Measurements from ENCODE around the gene AMFR.

Gene AMFR

DNA sequence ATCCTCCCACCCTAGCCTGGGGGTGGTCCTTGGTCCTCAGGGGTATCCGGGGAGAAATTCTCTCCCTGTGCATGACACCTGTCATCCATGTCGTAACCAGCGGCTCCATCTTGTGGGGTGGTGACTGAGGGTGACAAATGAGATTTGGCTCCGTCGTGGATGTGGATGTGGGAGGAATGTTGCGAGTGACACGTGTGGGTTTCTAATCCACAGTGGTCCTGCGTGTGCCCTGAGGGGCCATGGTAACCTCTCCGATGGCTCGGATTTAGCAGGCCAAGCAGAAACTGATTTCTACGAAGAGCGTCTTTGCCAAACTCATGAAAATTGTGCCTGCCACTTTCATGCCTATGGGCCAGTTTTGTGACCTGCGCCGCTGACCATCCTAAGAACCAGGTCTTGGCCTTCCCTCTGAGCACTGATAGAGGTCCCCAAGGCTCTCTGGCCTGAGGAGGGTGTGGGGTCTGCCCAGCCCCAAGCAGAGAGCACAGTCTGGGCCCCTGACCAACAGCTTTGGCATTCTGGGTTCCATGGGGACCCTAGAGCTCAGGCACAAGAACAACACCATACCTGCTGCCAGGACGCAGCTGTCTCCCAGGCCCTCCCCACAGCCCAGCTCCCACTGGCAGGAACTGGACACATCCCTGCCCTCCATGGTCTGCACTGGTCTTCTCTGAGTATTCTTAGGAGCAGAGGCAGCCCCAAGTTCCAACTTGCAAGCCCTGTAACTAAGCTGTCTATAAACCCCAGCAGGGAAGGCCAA is 79.0 kb downstream of the AMFR start:
- no peaks in the 10 kb centered on the region for H3K9me3 ChIP-seq (ENCODE audit: control insufficient read depth, low read length)
- H3K27ac ChIP-seq = no peak overlapping the region
- no peak overlapping the region for H3K4me2 ChIP-seq (ENCODE audit: low read length)
- H3K4me1 ChIP-seq = no peaks in the 10 kb centered on the region
- no peak overlapping the region for H3K4me3 ChIP-seq (ENCODE audit: low read depth, low read length)
- no peaks in the 10 kb centered on the region for H3K27me3 ChIP-seq (ENCODE audit: control insufficient read depth, insufficient read depth, low read length)
- H3K79me2 ChIP-seq = no peaks in the 10 kb centered on the region
- no peak for TF ChIP-seq CTCF (IDR thresholded peaks at IDR 0.05)
- H3K9ac ChIP-seq = no peak overlapping the region
- H3K36me3 ChIP-seq (ENCODE audit: control insufficient read depth, insufficient read depth, low read length) = no peaks in the 10 kb centered on the region
- no peak overlapping the region for H2AFZ ChIP-seq

DNA sequence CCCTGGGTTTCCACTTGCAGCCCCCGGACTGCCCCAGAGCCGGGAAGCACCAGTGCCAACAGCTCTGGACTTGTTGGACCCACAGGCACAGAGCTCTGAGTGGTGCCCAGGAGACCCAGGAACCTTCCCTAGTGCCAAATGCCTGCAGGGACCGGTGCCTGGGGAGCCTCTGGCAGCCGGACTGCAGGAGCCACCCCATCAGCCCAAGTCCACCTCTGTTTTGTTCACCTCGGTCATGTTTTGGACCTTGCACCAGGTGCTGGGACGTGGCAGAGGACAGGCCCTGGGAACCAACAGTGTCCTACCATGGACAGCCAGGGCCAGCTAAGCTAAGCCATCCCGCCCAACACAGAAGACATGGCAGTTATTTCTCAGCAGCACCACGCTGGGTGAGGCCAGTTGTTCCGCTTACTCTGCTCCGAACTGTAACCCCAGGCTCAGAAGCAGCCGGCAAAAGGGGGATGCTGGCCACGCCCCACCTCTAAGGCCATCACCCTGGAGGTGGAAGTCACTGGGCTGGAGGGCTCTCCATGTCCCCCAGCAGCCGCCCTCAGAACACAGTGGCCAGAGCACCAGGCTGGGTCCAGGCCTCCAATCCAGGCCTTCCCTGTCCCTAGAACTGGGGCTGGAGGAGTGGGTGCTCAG is 79.8 kb downstream of the AMFR start:
- H3K4me3 ChIP-seq (ENCODE audit: low read depth, low read length) = no peak overlapping the region
- no peak overlapping the region for H3K9ac ChIP-seq
- H3K9me3 ChIP-seq (ENCODE audit: control insufficient read depth, low read length) = no peaks in the 10 kb centered on the region
- no peak overlapping the region for H3K4me2 ChIP-seq (ENCODE audit: low read length)
- H3K36me3 ChIP-seq (ENCODE audit: control insufficient read depth, insufficient read depth, low read length) = no peaks in the 10 kb centered on the region
- no peaks in the 10 kb centered on the region for H3K27me3 ChIP-seq (ENCODE audit: control insufficient read depth, insufficient read depth, low read length)
- TF ChIP-seq CTCF (IDR thresholded peaks at IDR 0.05) = no peak
- H3K79me2 ChIP-seq = no peaks in the 10 kb centered on the region
- H3K4me1 ChIP-seq = no peaks in the 10 kb centered on the region
- no peak overlapping the region for H2AFZ ChIP-seq
- H3K27ac ChIP-seq = no peak overlapping the region

DNA sequence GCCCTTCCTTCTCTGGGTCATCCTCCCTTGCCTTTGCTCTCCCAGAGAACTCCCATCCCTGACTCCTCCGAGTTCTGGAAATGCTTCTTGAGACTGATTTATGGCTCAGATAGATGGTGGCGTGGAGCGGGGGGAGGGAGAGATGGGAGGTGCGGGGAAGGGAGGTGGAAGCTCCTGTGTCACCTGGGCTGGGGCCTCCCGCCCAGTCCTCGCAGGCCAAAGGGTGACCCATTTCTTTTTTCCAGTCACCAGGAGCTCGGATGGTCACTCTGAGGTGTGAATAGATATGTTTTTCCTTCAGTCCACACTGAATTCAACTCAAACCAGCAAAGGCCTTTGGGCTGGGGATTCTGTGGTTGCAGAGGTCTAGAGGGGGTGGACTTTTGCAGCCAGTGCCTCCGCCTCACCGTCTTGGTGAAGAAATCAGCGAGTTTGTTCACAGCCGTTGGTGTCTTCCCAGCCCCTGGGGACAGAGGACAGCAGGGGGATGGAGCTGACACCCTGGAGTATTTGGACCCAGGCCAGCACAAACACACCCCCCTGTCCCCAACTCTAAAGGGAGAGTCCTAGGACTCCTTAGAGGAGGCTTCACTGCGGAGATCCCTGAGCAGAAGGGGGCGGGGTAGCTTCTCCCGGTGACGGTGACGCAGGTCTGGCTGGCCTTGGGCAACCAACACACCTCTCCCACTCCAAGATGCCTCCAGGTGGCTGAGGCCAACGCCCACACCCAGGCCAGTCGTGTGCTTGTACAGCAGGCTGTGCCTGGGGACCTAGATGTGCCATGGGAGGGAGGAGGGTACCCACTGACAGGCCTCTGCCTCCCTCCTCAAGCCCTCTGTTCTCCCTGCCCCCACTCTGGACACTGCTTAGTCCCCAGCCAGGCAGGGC is 80.6 kb downstream of the AMFR start:
- Histone ChIP-seq H3K4me1 (no peaks in the 10 kb centered on the region), H3K9me3 (ENCODE audit: control insufficient read depth, low read length) (no peaks in the 10 kb centered on the region), H3K79me2 (no peaks in the 10 kb centered on the region), H3K9ac (no peak overlapping the region), H3K27ac (no peak overlapping the region), H3K4me2 (ENCODE audit: low read length) (no peak overlapping the region), H3K4me3 (ENCODE audit: low read depth, low read length) (no peak overlapping the region), H2AFZ (no peak overlapping the region), H3K27me3 (ENCODE audit: control insufficient read depth, insufficient read depth, low read length) (no peaks in the 10 kb centered on the region), H3K36me3 (ENCODE audit: control insufficient read depth, insufficient read depth, low read length) (no peaks in the 10 kb centered on the region)
- no peak for TF ChIP-seq CTCF (IDR thresholded peaks at IDR 0.05)

GRCh38 chr16:56343661-56344517 is 81.5 kb downstream of the AMFR start:
- Histone ChIP-seq H3K9me3 (ENCODE audit: control insufficient read depth, low read length) (no peaks in the 10 kb centered on the region), H3K27me3 (ENCODE audit: control insufficient read depth, insufficient read depth, low read length) (no peaks in the 10 kb centered on the region), H3K4me2 (ENCODE audit: low read length) (no peak overlapping the region), H3K4me1 (no peaks in the 10 kb centered on the region), H3K36me3 (ENCODE audit: control insufficient read depth, insufficient read depth, low read length) (no peaks in the 10 kb centered on the region), H3K27ac (no peak overlapping the region), H3K9ac (no peak overlapping the region), H3K79me2 (no peaks in the 10 kb centered on the region), H3K4me3 (ENCODE audit: low read depth, low read length) (no peak overlapping the region), H2AFZ (no peak overlapping the region)
- no peak for TF ChIP-seq CTCF (IDR thresholded peaks at IDR 0.05)

Data from parathyroid adenoma (tissue), 2 donors.